Activated B cell treated with CpG ODN at 0.5 μM for 24 hours (primary cell): Measurements from ENCODE around the gene MRFAP1L1. TPM values are rescaled to one million over a fixed set of nuclear protein-coding genes. Genes with fewer than 3 reads are reported as not detected.

ENCODE experiments used
- ATAC-seq: fragments of 200-7000 bp; cut with Tn5 transposase; one replicate; pipeline ENCODE4 v1.10.0; 2021; ENCODE audit warnings: low read depth, mild to moderate bottlenecking, moderate library complexity
- CTCF ChIA-PET: fragments of 350-600 bp; sonication (Branson Sonifier 250); formaldehyde crosslinking; loops from one replicate; lab custom pipeline; 2021; ENCODE audit warnings: antibody characterized with exemption; lab: Charles Lee
- POLR2A ChIA-PET: fragments of 350-600 bp; sonication (Branson Sonifier 250); formaldehyde crosslinking; loops from one replicate; lab custom pipeline; 2021; ENCODE audit warnings: antibody characterized with exemption; lab: Charles Lee
- DNase-seq: peaks from one replicate; pipeline ENCODE4 v3.0.0; 2022
- H3K27ac Mint-ChIP-seq: one replicate; pipeline ENCODE4 v1.8.0; 2020; ENCODE audit warnings: mixed read lengths
- H3K27me3 Mint-ChIP-seq: one replicate; pipeline ENCODE4 v1.8.0; 2021; ENCODE audit warnings: mixed read lengths
- H3K36me3 Mint-ChIP-seq: one replicate; pipeline ENCODE4 v1.8.0; 2021; ENCODE audit warnings: low read depth, mixed read lengths
- H3K4me1 Mint-ChIP-seq: one replicate; pipeline ENCODE4 v1.8.0; 2021; ENCODE audit warnings: mixed read lengths
- H3K4me3 Mint-ChIP-seq: one replicate; pipeline ENCODE4 v1.8.0; 2020; ENCODE audit warnings: mild to moderate bottlenecking, mixed read lengths
- H3K9me3 Mint-ChIP-seq: one replicate; pipeline ENCODE4 v1.8.0; 2020; ENCODE audit warnings: mixed read lengths
- CTCF ChIP-seq: fragments of 200-600 bp; IDR thresholded peaks from one replicate; pipeline ENCODE4 v1.8.0; 2022; ENCODE audit warnings: antibody characterized with exemption, mild to moderate bottlenecking
- intact Hi-C: fragments of 100-400 bp; cut with micrococcal nuclease; formaldehyde crosslinking; loops from one replicate; pipeline ENCODE4 v1.15.1; 2024
- total RNA-seq: library from RNA; stranded (reverse); gene quantifications from 2 replicates; pipeline ENCODE4 v1.2.3, GENCODE V29; 2022

Gene MRFAP1L1
- total RNA-seq, 1 donor from 2014 or later: 39.1 TPM

GRCh38 chr4:6753891-6754290 lies 44.2 kb upstream of the MRFAP1L1 start:
- no peak for TF ChIP-seq CTCF
- ATAC-seq: no peak
- H3K36me3 Mint-ChIP-seq: no peaks in the 10 kb centered on the region
- H3K9me3 Mint-ChIP-seq: no peaks in the 10 kb centered on the region
- peaks cover 2% of the 10 kb centered on the region for H3K27me3 Mint-ChIP-seq
- no peak overlapping the region for H3K27ac Mint-ChIP-seq
- no peak overlapping the region for H3K4me3 Mint-ChIP-seq
- intact Hi-C loops: no loop called here
- ChIA-PET CTCF (no interaction called here), POLR2A (no interaction called here)
- no peaks in the 10 kb centered on the region for H3K4me1 Mint-ChIP-seq
- no peak for DNase-seq

- H3K4me3 Mint-ChIP-seq: no peak overlapping the region
- H3K27ac Mint-ChIP-seq: no peak overlapping the region
- intact Hi-C loops: no loop called here
- H3K4me1 Mint-ChIP-seq: no peaks in the 10 kb centered on the region
- CTCF ChIA-PET: no interaction called here
- no peak for ATAC-seq
- H3K36me3 Mint-ChIP-seq: no peaks in the 10 kb centered on the region
- POLR2A ChIA-PET: no interaction called here
- H3K27me3 Mint-ChIP-seq: peaks cover 2% of the 10 kb centered on the region
- no peak for TF ChIP-seq CTCF
- H3K9me3 Mint-ChIP-seq: no peaks in the 10 kb centered on the region
- DNase-seq: no peak
Observed at GRCh38 chr4:6753103-6753560, 43.5 kb upstream of the MRFAP1L1 start.

GRCh38 chr4:6752486-6752829 lies 42.8 kb upstream of the MRFAP1L1 start:
- TF ChIP-seq CTCF: no peak
- ATAC-seq: no peak
- Mint-ChIP-seq H3K4me1 (no peaks in the 10 kb centered on the region), H3K36me3 (no peaks in the 10 kb centered on the region), H3K4me3 (no peak overlapping the region), H3K27ac (no peak overlapping the region), H3K27me3 (peaks cover 2% of the 10 kb centered on the region), H3K9me3 (no peaks in the 10 kb centered on the region)
- ChIA-PET CTCF (no interaction called here), POLR2A (no interaction called here)
- DNase-seq: no peak
- intact Hi-C loops: no loop called here

GRCh38 chr4:6751611-6752485 lies 42.2 kb upstream of the MRFAP1L1 start:
- no peaks in the 10 kb centered on the region for H3K4me1 Mint-ChIP-seq
- no peak overlapping the region for H3K4me3 Mint-ChIP-seq
- peaks cover 2% of the 10 kb centered on the region for H3K27me3 Mint-ChIP-seq
- no peaks in the 10 kb centered on the region for H3K36me3 Mint-ChIP-seq
- no peaks in the 10 kb centered on the region for H3K9me3 Mint-ChIP-seq
- intact Hi-C loops: no loop called here
- ATAC-seq (no peak), DNase-seq (no peak)
- H3K27ac Mint-ChIP-seq: no peak overlapping the region
- CTCF ChIA-PET: no interaction called here
- POLR2A ChIA-PET: no interaction called here
- TF ChIP-seq CTCF: no peak

GRCh38 chr4:6750286-6751221 lies 40.9 kb upstream of the MRFAP1L1 start:
- Mint-ChIP-seq H3K4me3 (no peak overlapping the region), H3K27ac (no peak overlapping the region), H3K4me1 (no peaks in the 10 kb centered on the region), H3K27me3 (peaks cover 3% of the 10 kb centered on the region), H3K36me3 (no peaks in the 10 kb centered on the region), H3K9me3 (no peaks in the 10 kb centered on the region)
- POLR2A ChIA-PET: no interaction called here
- intact Hi-C loops: no loop called here
- ATAC-seq: no peak
- CTCF ChIA-PET: no interaction called here
- DNase-seq: no peak
- TF ChIP-seq CTCF: no peak
